GM18505 (cell line): ENCODE data around the gene IRX2.

ENCODE experiments used
- ATAC-seq: cut with Tn5 transposase; IDR thresholded peaks from one replicate; pipeline ENCODE4 v1.9.1; 2021; ENCODE audit not compliant: unreplicated experiment
- POLR2A ChIP-seq: IDR thresholded peaks from 4 replicates; pipeline ENCODE4 v1.6.1; 2011; ENCODE audit warnings: borderline replicate concordance; ENCODE audit not compliant: insufficient read depth, insufficient read length; ENCODE audit errors: extremely low read depth

The IRX2 gene

DNA sequence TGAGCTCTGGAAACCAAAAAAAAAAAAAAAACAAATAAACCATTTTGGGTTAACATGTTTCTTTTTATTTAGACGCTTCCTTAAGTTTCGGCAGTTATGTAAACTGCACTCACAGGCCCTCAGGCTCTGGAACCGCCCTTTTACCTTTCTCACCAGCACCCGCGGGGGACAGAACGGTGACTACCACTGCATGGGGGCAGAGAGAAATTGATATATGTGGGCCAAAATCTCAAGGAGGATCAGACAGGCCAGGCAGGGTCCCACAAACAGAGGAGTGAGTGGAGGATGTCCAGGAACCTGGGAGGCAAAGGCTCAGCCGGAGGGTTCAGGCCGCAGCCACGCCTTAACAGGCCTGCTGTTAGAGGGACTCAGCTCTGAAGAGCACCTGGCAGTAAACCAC lies 54.4 kb downstream of the IRX2 start:
- no peak for ATAC-seq
- no peak for TF ChIP-seq POLR2A
